Astrocyte (in vitro differentiated cells and primary cell): Measurements from ENCODE around the gene TBC1D22B.
A peak's percentile ranks its signal among the peaks of the same experiment; 100 is the strongest.

Source experiments
- CTCF ChIP-seq: IDR thresholded peaks from 2 replicates; pipeline ENCODE4 v1.5.1; 2011; ENCODE audit warnings: low read depth, mild to moderate bottlenecking, inconsistent platforms, low read length, moderate library complexity; ENCODE audit not compliant: insufficient read depth
- EZH2 ChIP-seq: IDR thresholded peaks from 2 replicates; pipeline ENCODE4 v1.6.1; 2012; ENCODE audit warnings: mild to moderate bottlenecking, low read length, inconsistent platforms; ENCODE audit not compliant: insufficient read depth

GRCh38 chr6:37381579-37381978 lies 124.0 kb downstream of the TBC1D22B start:
- TF ChIP-seq CTCF (peak; percentile 65), EZH2 (no peak)
